Measurements from ENCODE around the gene CYFIP1.

Gene CYFIP1

DNA sequence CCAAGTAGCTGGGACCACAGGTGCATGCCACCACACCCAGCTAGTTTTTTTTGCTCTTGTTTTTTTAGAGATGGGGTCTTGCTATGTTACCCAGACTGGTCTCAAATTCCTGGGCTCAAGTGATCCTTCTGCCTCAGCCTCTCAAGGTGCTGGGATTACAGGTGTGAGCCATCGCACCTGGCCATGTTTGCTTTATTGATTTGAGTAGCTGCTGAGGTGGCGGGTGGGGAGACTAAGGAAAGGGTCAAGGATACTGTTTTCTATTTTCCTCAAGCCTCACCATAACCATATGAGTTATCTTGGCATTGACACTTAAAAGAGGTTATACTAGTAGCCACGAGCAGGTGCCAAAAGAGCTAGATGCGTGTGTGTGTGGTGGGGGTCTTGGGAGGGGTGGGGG lies 39.0 kb downstream of the CYFIP1 start:
- peaks cover 0 to 7% (median 0%) of the 10 kb centered on the region in 4 donors for H3K4me1 ChIP-seq
- intact Hi-C loops (cut with DNase I; ENCODE audit: low total_unique reads) = no loop called here
- no peak overlapping the region for H3K4me3 ChIP-seq
- peaks cover 51 to 88% (median 79%) of the 10 kb centered on the region in 3 donors for H3K36me3 ChIP-seq
- no peak for TF ChIP-seq CTCF (IDR thresholded peaks at IDR 0.05)
- no peaks in the 10 kb centered on the region for H3K27me3 ChIP-seq
- no peak overlapping the region for H3K27ac ChIP-seq
- no peaks in the 10 kb centered on the region for H3K9me3 ChIP-seq
- DNase-seq = no peak

- Histone ChIP-seq H3K4me1 (peaks cover 0 to under 1% (median 0%) of the 10 kb centered on the region in 4 donors), H3K27ac (no peak overlapping the region), H3K9me3 (no peaks in the 10 kb centered on the region), H3K4me3 (no peak overlapping the region), H3K36me3 (peaks cover 42 to 93% (median 80%) of the 10 kb centered on the region in 3 donors), H3K27me3 (no peaks in the 10 kb centered on the region)
- DNase-seq = peak in 1 of 2 donors; percentile 60
- TF ChIP-seq CTCF (IDR thresholded peaks at IDR 0.05) = no peak
- intact Hi-C loops (cut with DNase I; ENCODE audit: low total_unique reads) = no loop called here
Observed at GRCh38 chr15:22939652-22940061, 40.5 kb downstream of the CYFIP1 start.

DNA sequence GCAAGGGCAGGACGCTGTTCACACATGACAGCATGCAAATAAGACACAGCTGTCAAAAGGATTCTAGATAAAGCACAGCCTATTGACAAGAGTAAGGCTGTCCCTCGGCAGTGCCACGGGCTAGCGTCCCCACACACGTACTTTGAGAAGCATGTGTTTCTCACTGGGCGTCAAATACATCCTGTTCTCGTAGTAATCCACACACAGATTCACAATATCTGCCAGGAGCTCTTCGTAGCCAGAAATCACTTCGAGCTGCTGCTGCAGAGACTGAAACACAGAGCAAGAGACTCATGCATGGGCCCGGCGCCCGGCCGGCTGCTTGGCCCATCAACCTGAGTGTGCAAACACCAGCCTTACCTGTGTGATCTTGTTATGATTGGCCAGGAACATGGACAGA lies 41.1 kb downstream of the CYFIP1 start:
- Histone ChIP-seq H3K4me1 (no peaks in the 10 kb centered on the region), H3K27ac (no peak overlapping the region), H3K36me3 (peaks cover 37 to 88% (median 74%) of the 10 kb centered on the region in 3 donors), H3K4me3 (no peak overlapping the region), H3K9me3 (no peaks in the 10 kb centered on the region), H3K27me3 (no peaks in the 10 kb centered on the region)
- TF ChIP-seq CTCF (IDR thresholded peaks at IDR 0.05) = no peak
- intact Hi-C loops (cut with DNase I; ENCODE audit: low total_unique reads) = no loop called here
- DNase-seq = no peak

GRCh38 chr15:22936577-22937472 lies 43.3 kb downstream of the CYFIP1 start:
- H3K27ac ChIP-seq = no peak overlapping the region
- H3K4me3 ChIP-seq = no peak overlapping the region
- no peaks in the 10 kb centered on the region for H3K27me3 ChIP-seq
- DNase-seq = no peak
- H3K4me1 ChIP-seq = no peaks in the 10 kb centered on the region
- intact Hi-C loops (cut with DNase I; ENCODE audit: low total_unique reads) = no loop called here
- no peaks in the 10 kb centered on the region for H3K9me3 ChIP-seq
- peaks cover 39 to 86% (median 71%) of the 10 kb centered on the region in 3 donors for H3K36me3 ChIP-seq
- TF ChIP-seq CTCF (IDR thresholded peaks at IDR 0.05) = no peak

GRCh38 chr15:22933641-22934061 lies 46.5 kb downstream of the CYFIP1 start:
- no peak for TF ChIP-seq CTCF (IDR thresholded peaks at IDR 0.05)
- no peak overlapping the region for H3K4me3 ChIP-seq
- intact Hi-C loops (cut with DNase I; ENCODE audit: low total_unique reads) = no loop called here
- DNase-seq = no peak
- H3K4me1 ChIP-seq = peaks cover 0 to 13% (median 9%) of the 10 kb centered on the region in 4 donors
- H3K27me3 ChIP-seq = no peaks in the 10 kb centered on the region
- H3K9me3 ChIP-seq = no peaks in the 10 kb centered on the region
- no peak overlapping the region for H3K27ac ChIP-seq
- H3K36me3 ChIP-seq = peaks cover 48 to 71% (median 66%) of the 10 kb centered on the region in 3 donors
